H9 (cell line): ENCODE measurements around the gene RABGAP1. TPM values are rescaled to one million over a fixed set of nuclear protein-coding genes. Genes with fewer than 3 reads are reported as not detected.

Source experiments
- DNase-seq: peaks from one replicate; pipeline ENCODE4 v3.0.0-alpha.2; 2017
- H2AFZ ChIP-seq: one replicate; pipeline ENCODE4 v1.6.1; 2013; ENCODE audit warnings: mild to moderate bottlenecking, low read length, control low read depth, moderate library complexity
- H2AK5ac ChIP-seq: 2 replicates; pipeline ENCODE4 v1.6.1; 2013; ENCODE audit warnings: low read length, control low read depth, mixed read lengths; ENCODE audit not compliant: insufficient read length
- H2BK120ac ChIP-seq: one replicate; pipeline ENCODE4 v1.6.1; 2013; ENCODE audit warnings: low read depth, mild to moderate bottlenecking, low read length, control low read depth, inconsistent platforms; ENCODE audit not compliant: poor library complexity, severe bottlenecking
- H2BK12ac ChIP-seq: 2 replicates; pipeline ENCODE4 v1.6.1; 2013; ENCODE audit warnings: low read length, control low read depth, mixed read lengths, low read depth; ENCODE audit not compliant: insufficient read length
- H2BK15ac ChIP-seq: 2 replicates; pipeline ENCODE4 v1.6.1; 2013; ENCODE audit warnings: low read depth, low read length, control low read depth
- H2BK20ac ChIP-seq: one replicate; pipeline ENCODE4 v1.6.1; 2013; ENCODE audit warnings: low read depth, mild to moderate bottlenecking, low read length, control low read depth, inconsistent platforms; ENCODE audit not compliant: poor library complexity, severe bottlenecking
- H2BK5ac ChIP-seq: 2 replicates; pipeline ENCODE4 v1.6.1; 2013; ENCODE audit warnings: low read length, control low read depth, mixed read lengths; ENCODE audit not compliant: insufficient read length
- H3K14ac ChIP-seq: 2 replicates; pipeline ENCODE4 v1.6.1; 2013; ENCODE audit warnings: low read length, control low read depth; ENCODE audit not compliant: insufficient read depth
- H3K18ac ChIP-seq: 2 replicates; pipeline ENCODE4 v1.6.1; 2013; ENCODE audit warnings: low read depth, mild to moderate bottlenecking, mixed read lengths, low read length, control low read depth; ENCODE audit not compliant: insufficient read length
- H3K23ac ChIP-seq: 2 replicates; pipeline ENCODE4 v1.6.1; 2013; ENCODE audit warnings: low read length, control low read depth, mixed read lengths, low read depth; ENCODE audit not compliant: insufficient read length
- H3K23me2 ChIP-seq: 2 replicates; pipeline ENCODE4 v1.6.1; 2013; ENCODE audit warnings: low read depth, mild to moderate bottlenecking, mixed read lengths, low read length, control low read depth; ENCODE audit not compliant: insufficient read length, poor library complexity, severe bottlenecking
- H3K27ac ChIP-seq: 2 replicates; pipeline ENCODE4 v1.5.1; 2013; ENCODE audit warnings: low read length, control low read depth, mixed read lengths, low read depth; ENCODE audit not compliant: insufficient read length
- H3K27me3 ChIP-seq: 2 replicates; pipeline ENCODE4 v1.6.1; 2013; ENCODE audit warnings: low read length, control low read depth, inconsistent platforms; ENCODE audit not compliant: insufficient read depth
- H3K4ac ChIP-seq: 2 replicates; pipeline ENCODE4 v1.6.1; 2013; ENCODE audit warnings: low read depth, mild to moderate bottlenecking, control low read depth, inconsistent platforms, low read length, moderate library complexity
- H3K4me1 ChIP-seq: 2 replicates; pipeline ENCODE4 v1.6.1; 2013; ENCODE audit warnings: low read length, control low read depth, inconsistent platforms; ENCODE audit not compliant: insufficient read depth
- H3K4me2 ChIP-seq: 2 replicates; pipeline ENCODE4 v1.6.1; 2013; ENCODE audit warnings: low read length, control low read depth, mixed read lengths; ENCODE audit not compliant: insufficient read length, insufficient read depth
- H3K56ac ChIP-seq: 2 replicates; pipeline ENCODE4 v1.6.1; 2013; ENCODE audit warnings: low read depth, mild to moderate bottlenecking, mixed read lengths, low read length, control low read depth; ENCODE audit not compliant: insufficient read length
- H3K79me1 ChIP-seq: 2 replicates; pipeline ENCODE4 v1.6.1; 2013; ENCODE audit warnings: low read depth, mild to moderate bottlenecking, moderate library complexity, low read length, control low read depth, inconsistent platforms; ENCODE audit not compliant: insufficient read depth, poor library complexity, severe bottlenecking
- H3K79me2 ChIP-seq: 2 replicates; pipeline ENCODE4 v1.6.1; 2013; ENCODE audit warnings: low read length, control low read depth, inconsistent platforms; ENCODE audit not compliant: insufficient read depth
- H3K9ac ChIP-seq: 2 replicates; pipeline ENCODE4 v1.6.1; 2013; ENCODE audit warnings: low read length, control low read depth, mixed read lengths; ENCODE audit not compliant: insufficient read length; ENCODE audit errors: extremely low read depth
- H3K9me3 ChIP-seq: one replicate; pipeline ENCODE4 v1.6.1; 2013; ENCODE audit warnings: low read depth, low read length, inconsistent platforms; ENCODE audit not compliant: control insufficient read depth
- H3T11ph ChIP-seq: one replicate; pipeline ENCODE4 v1.6.1; 2013; ENCODE audit warnings: mild to moderate bottlenecking, low read length, control low read depth, inconsistent platforms
- H4K20me1 ChIP-seq: one replicate; pipeline ENCODE4 v1.6.1; 2013; ENCODE audit not compliant: control insufficient read depth, insufficient read length, insufficient read depth
- H4K5ac ChIP-seq: 2 replicates; pipeline ENCODE4 v1.6.1; 2013; ENCODE audit warnings: low read depth, mild to moderate bottlenecking, mixed read lengths, low read length, control low read depth; ENCODE audit not compliant: insufficient read length
- H4K8ac ChIP-seq: replicated peaks from 2 replicates; pipeline ENCODE4 v1.6.1; 2013; ENCODE audit warnings: low read length, control low read depth, mixed read lengths, low read depth; ENCODE audit not compliant: insufficient read length
- H4K91ac ChIP-seq: 2 replicates; pipeline ENCODE4 v1.6.1; 2013; ENCODE audit warnings: low read depth, mild to moderate bottlenecking, moderate library complexity, mixed read lengths, low read length, control low read depth; ENCODE audit not compliant: insufficient read length
- H3K27ac Mint-ChIP-seq, 3 experiments: 2 replicates in 2 of 3; 3 replicates in 1 of 3; pipeline ENCODE4 v1.8.0; 2020 to 2021; ENCODE audit warnings: mixed read lengths in 3 of 3, mild to moderate bottlenecking in 1 of 3, moderate library complexity in 1 of 3
- H3K27me3 Mint-ChIP-seq: 2 replicates; pipeline ENCODE4 v1.8.0; 2021; ENCODE audit warnings: low read depth, mild to moderate bottlenecking, moderate library complexity, mixed read lengths
- H3K36me3 Mint-ChIP-seq, 3 experiments: 2 replicates in 2 of 3; 3 replicates in 1 of 3; pipeline ENCODE4 v1.8.0; 2020 to 2021; ENCODE audit warnings: low read depth in 3 of 3, mixed read lengths in 3 of 3; ENCODE audit not compliant: insufficient read depth in 1 of 3
- H3K4me1 Mint-ChIP-seq, 2 experiments: 2 replicates each; pipeline ENCODE4 v1.8.0; 2020; ENCODE audit warnings: mixed read lengths in 2 of 2
- H3K4me3 Mint-ChIP-seq, 2 experiments: 2 replicates in 1 of 2; 3 replicates in 1 of 2; pipeline ENCODE4 v1.8.0; 2020 to 2021; ENCODE audit warnings: mild to moderate bottlenecking in 2 of 2, mixed read lengths in 2 of 2, moderate library complexity in 1 of 2
- H3K9me3 Mint-ChIP-seq, 2 experiments: 2 replicates in 1 of 2; 3 replicates in 1 of 2; pipeline ENCODE4 v1.8.0; 2020; ENCODE audit warnings: mild to moderate bottlenecking in 2 of 2, mixed read lengths in 2 of 2, moderate library complexity in 1 of 2
- WGBS: extraction: QIAGEN DNeasy Blood & Tissue Kit; methylation state at CpG from one replicate; pipeline ENCODE4 v1.1.7; 2013; ENCODE audit warnings: missing lambda C conversion rate, low lambda C conversion rate, mixed read lengths; ENCODE audit not compliant: insufficient read length; ENCODE audit errors: extremely low coverage; 5-methylcytosine and 5-hydroxymethylcytosine counted together
- total RNA-seq: library from RNA; stranded (reverse); gene quantifications from 2 replicates; pipeline ENCODE4 v1.2.1, GENCODE V29; 2021
- TF ChIP-seq, protein P1 (sequence below): fragments of 200-600 bp; sonication (generic); conservative IDR thresholded peaks from 3 replicates; pipeline ENCODE4 v1.8.0; 2021; ENCODE audit warnings: antibody characterized with exemption, mild to moderate bottlenecking

RABGAP1 gene
- total RNA-seq, 1 experiment from 2014 or later, result 31.6 TPM

DNA sequence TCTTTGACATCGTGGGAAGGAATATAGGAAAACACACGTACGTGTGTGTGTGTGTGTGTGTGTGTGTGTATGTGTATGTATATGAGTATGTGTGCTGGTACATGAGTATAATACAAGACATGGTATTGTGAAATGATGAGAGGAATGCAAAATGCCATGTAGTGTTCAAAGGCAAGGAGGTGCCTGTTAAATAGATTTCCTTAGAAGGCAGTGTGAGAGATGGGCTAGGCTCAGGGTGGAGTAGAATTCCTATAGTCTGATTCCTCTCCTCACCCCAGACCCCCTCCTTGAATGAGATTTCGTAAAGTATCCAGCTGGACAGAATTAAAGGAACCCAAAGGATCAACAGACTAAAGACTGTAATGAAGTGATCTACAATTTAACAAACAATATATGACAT, 103.8 kb downstream of the RABGAP1 start:
- Histone ChIP-seq H3K56ac (no peak overlapping the region), H3K9me3 (no peaks in the 10 kb centered on the region), H4K91ac (no peak overlapping the region), H4K8ac (no peak overlapping the region), H2AFZ (no peak overlapping the region), H3K23ac (no peak overlapping the region), H2BK5ac (no peak overlapping the region), H2BK120ac (no peak overlapping the region), H3T11ph (no peak overlapping the region), H3K9ac (no peak overlapping the region), H2AK5ac (no peak overlapping the region), H3K27ac (peak overlapping the region; percentile 23), H3K27me3 (no peaks in the 10 kb centered on the region), H3K4me1 (no peaks in the 10 kb centered on the region), H3K4ac (no peak overlapping the region), H3K18ac (no peak overlapping the region), H3K79me2 (no peaks in the 10 kb centered on the region), H4K5ac (no peak overlapping the region), H3K79me1 (no peaks in the 10 kb centered on the region), H4K20me1 (no peaks in the 10 kb centered on the region), H3K23me2 (no peaks in the 10 kb centered on the region), H2BK20ac (no peak overlapping the region), H3K14ac (no peak overlapping the region), H2BK12ac (no peak overlapping the region), H3K4me2 (no peak overlapping the region), H2BK15ac (no peak overlapping the region)
- Mint-ChIP-seq H3K9me3 (no peaks in the 10 kb centered on the region; a peak in 1 of 5 replicates), H3K27ac (peak overlapping the region in 1 of 3 experiments; percentile 3; a peak in 1 of 7 replicates), H3K4me1 (no peaks in the 10 kb centered on the region), H3K36me3 (peaks cover 8 to 16% (median 15%) of the 10 kb centered on the region in 3 experiments), H3K27me3 (no peaks in the 10 kb centered on the region), H3K4me3 (no peak overlapping the region)
- DNase-seq, result no peak
- WGBS, result no CpG with 5 or more reads among the region's 4 CpGs
- TF ChIP-seq, protein P1, sequence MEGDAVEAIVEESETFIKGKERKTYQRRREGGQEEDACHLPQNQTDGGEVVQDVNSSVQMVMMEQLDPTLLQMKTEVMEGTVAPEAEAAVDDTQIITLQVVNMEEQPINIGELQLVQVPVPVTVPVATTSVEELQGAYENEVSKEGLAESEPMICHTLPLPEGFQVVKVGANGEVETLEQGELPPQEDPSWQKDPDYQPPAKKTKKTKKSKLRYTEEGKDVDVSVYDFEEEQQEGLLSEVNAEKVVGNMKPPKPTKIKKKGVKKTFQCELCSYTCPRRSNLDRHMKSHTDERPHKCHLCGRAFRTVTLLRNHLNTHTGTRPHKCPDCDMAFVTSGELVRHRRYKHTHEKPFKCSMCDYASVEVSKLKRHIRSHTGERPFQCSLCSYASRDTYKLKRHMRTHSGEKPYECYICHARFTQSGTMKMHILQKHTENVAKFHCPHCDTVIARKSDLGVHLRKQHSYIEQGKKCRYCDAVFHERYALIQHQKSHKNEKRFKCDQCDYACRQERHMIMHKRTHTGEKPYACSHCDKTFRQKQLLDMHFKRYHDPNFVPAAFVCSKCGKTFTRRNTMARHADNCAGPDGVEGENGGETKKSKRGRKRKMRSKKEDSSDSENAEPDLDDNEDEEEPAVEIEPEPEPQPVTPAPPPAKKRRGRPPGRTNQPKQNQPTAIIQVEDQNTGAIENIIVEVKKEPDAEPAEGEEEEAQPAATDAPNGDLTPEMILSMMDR, result no peak
